ENCODE data around the gene KRT85. TPM values are rescaled to one million over a fixed set of nuclear protein-coding genes. Genes with fewer than 3 reads are reported as not detected.

The KRT85 gene
- polyA plus RNA-seq, 2 of the 4 experiments (the other 2 are of a cell fraction) = 3.7 TPM; not detected in 1

DNA sequence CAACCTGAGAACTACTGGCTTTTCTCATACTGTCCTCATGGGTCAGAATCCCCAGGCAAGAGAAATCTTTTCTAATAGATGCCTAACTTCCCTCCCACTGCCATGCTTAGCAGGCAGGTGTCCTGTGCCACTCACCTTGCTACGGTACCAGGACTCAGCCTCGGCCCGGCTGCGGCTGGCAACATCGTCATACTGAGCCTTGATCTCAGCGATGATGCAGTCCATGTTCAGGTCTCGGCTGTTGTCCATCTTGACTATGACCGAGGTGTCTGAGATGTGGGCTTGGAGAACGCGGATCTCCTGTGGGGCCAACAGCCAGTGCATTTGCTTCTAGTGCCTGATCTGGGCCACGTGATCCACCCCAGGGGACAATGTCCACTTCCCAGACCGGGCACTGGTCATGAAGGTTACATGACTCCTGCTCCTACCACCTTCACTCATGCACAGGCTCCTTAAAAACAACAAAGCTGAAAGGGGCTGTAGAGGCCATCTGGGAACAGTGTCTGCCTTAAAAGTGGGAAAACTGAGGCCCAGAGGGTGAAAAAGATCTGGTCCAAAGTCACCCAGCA lies 4.1 kb downstream of the KRT85 start:
- no peak for DNase-seq (ENCODE audit: low read depth in 1 of 2, low spot score in 1 of 2)
- TF ChIP-seq MAFK (IDR thresholded peaks at IDR 0.05; ENCODE audit: partially characterized antibody) = no peak
- TF ChIP-seq SMC3 (IDR thresholded peaks at IDR 0.05) = no peak
- no peak for TF ChIP-seq ZC3H11A (IDR thresholded peaks at IDR 0.05)
- TF ChIP-seq, protein P1, sequence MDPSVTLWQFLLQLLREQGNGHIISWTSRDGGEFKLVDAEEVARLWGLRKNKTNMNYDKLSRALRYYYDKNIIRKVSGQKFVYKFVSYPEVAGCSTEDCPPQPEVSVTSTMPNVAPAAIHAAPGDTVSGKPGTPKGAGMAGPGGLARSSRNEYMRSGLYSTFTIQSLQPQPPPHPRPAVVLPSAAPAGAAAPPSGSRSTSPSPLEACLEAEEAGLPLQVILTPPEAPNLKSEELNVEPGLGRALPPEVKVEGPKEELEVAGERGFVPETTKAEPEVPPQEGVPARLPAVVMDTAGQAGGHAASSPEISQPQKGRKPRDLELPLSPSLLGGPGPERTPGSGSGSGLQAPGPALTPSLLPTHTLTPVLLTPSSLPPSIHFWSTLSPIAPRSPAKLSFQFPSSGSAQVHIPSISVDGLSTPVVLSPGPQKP (IDR thresholded peaks at IDR 0.05; ENCODE audit: low read depth, low read length) = no peak
- TF ChIP-seq, protein P2, sequence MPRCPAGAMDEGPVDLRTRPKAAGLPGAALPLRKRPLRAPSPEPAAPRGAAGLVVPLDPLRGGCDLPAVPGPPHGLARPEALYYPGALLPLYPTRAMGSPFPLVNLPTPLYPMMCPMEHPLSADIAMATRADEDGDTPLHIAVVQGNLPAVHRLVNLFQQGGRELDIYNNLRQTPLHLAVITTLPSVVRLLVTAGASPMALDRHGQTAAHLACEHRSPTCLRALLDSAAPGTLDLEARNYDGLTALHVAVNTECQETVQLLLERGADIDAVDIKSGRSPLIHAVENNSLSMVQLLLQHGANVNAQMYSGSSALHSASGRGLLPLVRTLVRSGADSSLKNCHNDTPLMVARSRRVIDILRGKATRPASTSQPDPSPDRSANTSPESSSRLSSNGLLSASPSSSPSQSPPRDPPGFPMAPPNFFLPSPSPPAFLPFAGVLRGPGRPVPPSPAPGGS (IDR thresholded peaks at IDR 0.05) = no peak
- no peak for TF ChIP-seq FOSL2 (IDR thresholded peaks at IDR 0.05)
- TF ChIP-seq FOSL2 (CRISPR knock-in tag; IDR thresholded peaks at IDR 0.05) = no peak
- no peak for TF ChIP-seq ZFP36 (IDR thresholded peaks at IDR 0.05; ENCODE audit: borderline replicate concordance, partially characterized antibody)
- TF ChIP-seq, protein P3, sequence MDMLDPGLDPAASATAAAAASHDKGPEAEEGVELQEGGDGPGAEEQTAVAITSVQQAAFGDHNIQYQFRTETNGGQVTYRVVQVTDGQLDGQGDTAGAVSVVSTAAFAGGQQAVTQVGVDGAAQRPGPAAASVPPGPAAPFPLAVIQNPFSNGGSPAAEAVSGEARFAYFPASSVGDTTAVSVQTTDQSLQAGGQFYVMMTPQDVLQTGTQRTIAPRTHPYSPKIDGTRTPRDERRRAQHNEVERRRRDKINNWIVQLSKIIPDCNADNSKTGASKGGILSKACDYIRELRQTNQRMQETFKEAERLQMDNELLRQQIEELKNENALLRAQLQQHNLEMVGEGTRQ (IDR thresholded peaks at IDR 0.05) = no peak
- TF ChIP-seq RARB (CRISPR knock-in tag; IDR thresholded peaks at IDR 0.05) = no peak
- TF ChIP-seq RCOR1 (IDR thresholded peaks at IDR 0.05; ENCODE audit: low read depth, low read length) = no peak
- TF ChIP-seq GATA3 (IDR thresholded peaks at IDR 0.05; ENCODE audit: borderline replicate concordance) = no peak
- TF ChIP-seq, protein P4, sequence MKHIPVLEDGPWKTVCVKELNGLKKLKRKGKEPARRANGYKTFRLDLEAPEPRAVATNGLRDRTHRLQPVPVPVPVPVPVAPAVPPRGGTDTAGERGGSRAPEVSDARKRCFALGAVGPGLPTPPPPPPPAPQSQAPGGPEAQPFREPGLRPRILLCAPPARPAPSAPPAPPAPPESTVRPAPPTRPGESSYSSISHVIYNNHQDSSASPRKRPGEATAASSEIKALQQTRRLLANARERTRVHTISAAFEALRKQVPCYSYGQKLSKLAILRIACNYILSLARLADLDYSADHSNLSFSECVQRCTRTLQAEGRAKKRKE (CRISPR knock-in tag; IDR thresholded peaks at IDR 0.05; ENCODE audit: low read depth) = no peak
- no peak for TF ChIP-seq HEYL (CRISPR knock-in tag; IDR thresholded peaks at IDR 0.05)
- TF ChIP-seq EP300 (IDR thresholded peaks at IDR 0.05) = no peak
- TF ChIP-seq RNF2 (IDR thresholded peaks at IDR 0.05; ENCODE audit: borderline replicate concordance, low read depth) = no peak
- no peak for TF ChIP-seq MAZ (IDR thresholded peaks at IDR 0.05; ENCODE audit: borderline replicate concordance, low read depth, low read length)
- no peak for TF ChIP-seq TP53 (CRISPR knock-in tag; IDR thresholded peaks at IDR 0.05)
- Histone ChIP-seq H3K27ac (0 out of 6 replicates have a peak overlapping the region, but pooled peaks of 1 of the 2 experiments have one; percentile 12), H3K4me2 (no peak overlapping the region), H3K9me3 (no peaks in the 10 kb centered on the region), H3K4me1 (0 out of 3 replicates have a peak, but pooled peaks cover 3% of the 10 kb centered on the region), H3K4me3 (no peak overlapping the region)
- WGBS (ENCODE audit: missing lambda C conversion rate) = 88% methylated on average over 12 of the region's 12 CpGs
- no peak for ATAC-seq
- no peak for FAIRE-seq
- POLR2A ChIA-PET = interaction anchor here (0.6 kb wide), 1 partner anchor 216 kb away, joined by 11 read pairs; no protein-coding TSS in a partner anchor
- CTCF ChIA-PET = interaction anchor here (1.0 to 46.1 kb wide), 6 partner anchors 9 to 510 kb away, joined by 3 to 1221 read pairs (median 7); no protein-coding TSS in a partner anchor

DNA sequence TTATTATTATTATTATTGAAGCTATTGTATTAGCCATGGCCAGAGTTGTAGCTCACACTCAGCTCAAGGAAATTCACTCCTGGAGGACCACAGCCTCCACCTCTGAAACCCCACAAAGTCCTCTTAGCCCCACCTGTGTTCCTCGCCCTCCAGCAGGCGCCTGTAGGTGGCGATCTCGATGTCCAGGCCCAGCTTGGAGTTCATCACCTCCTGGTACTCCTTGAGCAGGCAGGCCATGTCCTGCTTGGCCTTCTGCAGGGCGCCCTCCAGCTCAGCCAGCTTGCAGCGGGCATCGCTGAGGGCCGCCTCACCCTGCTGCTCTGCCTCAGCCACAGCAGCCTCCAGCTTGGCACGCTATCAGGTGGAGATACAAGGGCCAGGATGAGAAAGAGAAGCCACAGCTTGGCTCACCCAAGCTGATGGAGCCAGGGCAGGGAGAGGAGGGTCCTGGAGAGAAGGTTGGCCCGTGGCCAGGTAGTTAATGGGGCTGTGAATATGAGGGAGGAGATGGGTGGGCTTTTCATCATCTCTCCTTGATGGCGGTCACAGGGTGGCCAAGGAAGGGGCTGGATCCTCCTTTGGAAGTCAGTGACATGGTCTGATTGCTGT lies 5.1 kb downstream of the KRT85 start:
- peak in 1 of 2 experiments; percentile 63; a peak in 3 of 6 replicates for ATAC-seq
- POLR2A ChIA-PET = no interaction called here
- FAIRE-seq = no peak

More for the DNA sequence above, 5.1 kb downstream of the KRT85 start:
- H3K4me1 ChIP-seq = 0 out of 3 replicates have a peak, but pooled peaks cover 3% of the 10 kb centered on the region
- WGBS (ENCODE audit: missing lambda C conversion rate) = 80% methylated on average over 11 of the region's 11 CpGs
- H3K4me3 ChIP-seq = no peak overlapping the region
- H3K4me2 ChIP-seq = no peak overlapping the region
- CTCF ChIA-PET = interaction anchor here (0.7 to 46.1 kb wide), 13 partner anchors 9 to 618 kb away, joined by 3 to 1221 read pairs (median 4); no protein-coding TSS in a partner anchor
- H3K9me3 ChIP-seq = no peaks in the 10 kb centered on the region
- 0 out of 6 replicates have a peak overlapping the region, but pooled peaks of 1 of the 2 experiments have one; percentile 12 for H3K27ac ChIP-seq
- TF ChIP-seq, protein P5, sequence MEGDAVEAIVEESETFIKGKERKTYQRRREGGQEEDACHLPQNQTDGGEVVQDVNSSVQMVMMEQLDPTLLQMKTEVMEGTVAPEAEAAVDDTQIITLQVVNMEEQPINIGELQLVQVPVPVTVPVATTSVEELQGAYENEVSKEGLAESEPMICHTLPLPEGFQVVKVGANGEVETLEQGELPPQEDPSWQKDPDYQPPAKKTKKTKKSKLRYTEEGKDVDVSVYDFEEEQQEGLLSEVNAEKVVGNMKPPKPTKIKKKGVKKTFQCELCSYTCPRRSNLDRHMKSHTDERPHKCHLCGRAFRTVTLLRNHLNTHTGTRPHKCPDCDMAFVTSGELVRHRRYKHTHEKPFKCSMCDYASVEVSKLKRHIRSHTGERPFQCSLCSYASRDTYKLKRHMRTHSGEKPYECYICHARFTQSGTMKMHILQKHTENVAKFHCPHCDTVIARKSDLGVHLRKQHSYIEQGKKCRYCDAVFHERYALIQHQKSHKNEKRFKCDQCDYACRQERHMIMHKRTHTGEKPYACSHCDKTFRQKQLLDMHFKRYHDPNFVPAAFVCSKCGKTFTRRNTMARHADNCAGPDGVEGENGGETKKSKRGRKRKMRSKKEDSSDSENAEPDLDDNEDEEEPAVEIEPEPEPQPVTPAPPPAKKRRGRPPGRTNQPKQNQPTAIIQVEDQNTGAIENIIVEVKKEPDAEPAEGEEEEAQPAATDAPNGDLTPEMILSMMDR (IDR thresholded peaks at IDR 0.05) = peak; percentile 19; the same call in 2 of the 3 replicates
- TF ChIP-seq HOXB13 (CRISPR knock-in tag; IDR thresholded peaks at IDR 0.05; ENCODE audit: low read depth) (no peak), ZC3H11A (IDR thresholded peaks at IDR 0.05) (no peak), HDAC2 (IDR thresholded peaks at IDR 0.05) (no peak), ZFP36 (IDR thresholded peaks at IDR 0.05; ENCODE audit: borderline replicate concordance, partially characterized antibody) (no peak), MYC (IDR thresholded peaks at IDR 0.05; ENCODE audit: borderline replicate concordance, low read length) (no peak)
- peak; percentile 36 to 40 for DNase-seq (ENCODE audit: low read depth in 1 of 2, low spot score in 1 of 2)
